ENCODE results near the gene MUSK.

MUSK gene

GRCh38 chr9:110668570-110669167 lies at the start of gene MUSK:
Gene MUSK, plus strand, starts transcription at chr9:110668791. Its CDS starts 114 bp downstream, at chr9:110668905.
- no peak for DNase-seq

GRCh38 chr9:110619831-110620230 lies 48.8 kb upstream of the MUSK start:
- no peak for DNase-seq

- DNase-seq: no peak
Observed at GRCh38 chr9:110620726-110621125, 47.9 kb upstream of the MUSK start.

- no peak for DNase-seq
Observed at GRCh38 chr9:110622368-110622767, 46.2 kb upstream of the MUSK start.

- DNase-seq: peak in 1 of 2 donors; percentile 18
Observed at GRCh38 chr9:110623462-110624025, 45.0 kb upstream of the MUSK start.

- no peak for DNase-seq
Observed at GRCh38 chr9:110626101-110626829, 42.3 kb upstream of the MUSK start.

GRCh38 chr9:110635589-110635988 lies 33.0 kb upstream of the MUSK start:
- no peak for DNase-seq

- DNase-seq: no peak
Observed at GRCh38 chr9:110638381-110638954, 30.1 kb upstream of the MUSK start.

- DNase-seq: no peak
Observed at GRCh38 chr9:110640736-110641135, 27.9 kb upstream of the MUSK start.

- DNase-seq: no peak
Observed at GRCh38 chr9:110641293-110641692, 27.3 kb upstream of the MUSK start.

GRCh38 chr9:110648696-110649095 lies 19.9 kb upstream of the MUSK start:
- DNase-seq: no peak

GRCh38 chr9:110650261-110650660 lies 18.3 kb upstream of the MUSK start:
- no peak for DNase-seq

- DNase-seq: no peak
Observed at GRCh38 chr9:110650991-110651411, 17.6 kb upstream of the MUSK start.

- no peak for DNase-seq
Observed at GRCh38 chr9:110655754-110656641, 12.6 kb upstream of the MUSK start.

- no peak for DNase-seq
Observed at GRCh38 chr9:110659891-110660541, 8.6 kb upstream of the MUSK start.

GRCh38 chr9:110669433-110669832 lies 842 bp downstream of the MUSK start:
- DNase-seq: no peak

GRCh38 chr9:110671849-110672248 lies 3.3 kb downstream of the MUSK start:
- DNase-seq: no peak

- DNase-seq: no peak
Observed at GRCh38 chr9:110672873-110673510, 4.4 kb downstream of the MUSK start.

GRCh38 chr9:110687497-110687896 lies 18.9 kb downstream of the MUSK start:
- DNase-seq: no peak

GRCh38 chr9:110688329-110688728 lies 19.7 kb downstream of the MUSK start:
- no peak for DNase-seq

GRCh38 chr9:110691002-110691549 lies 22.5 kb downstream of the MUSK start:
- no peak for DNase-seq

Measured in CD4-positive, alpha-beta T cell treated with Interferon alpha-2 for 1 hour (primary cell).